SU-DHL-6 (cell line): ENCODE measurements around the gene ZBED5.

Source experiments
- H2AFZ ChIP-seq: fragments of 200-600 bp; sonication (generic); 2 replicates; pipeline ENCODE4 v1.6.1; 2014; ENCODE audit warnings: low read depth, mild to moderate bottlenecking, moderate library complexity, mixed read lengths, antibody characterized with exemption, low read length; ENCODE audit not compliant: severe bottlenecking
- H3F3A ChIP-seq: fragments of 200-600 bp; shearing (Covaris generic); 2 replicates; pipeline ENCODE4 v1.6.0; 2016; ENCODE audit warnings: antibody characterized with exemption, mild to moderate bottlenecking; ENCODE audit not compliant: insufficient read depth
- H3K27ac ChIP-seq: fragments of 200-600 bp; sonication (generic); 2 replicates; pipeline ENCODE4 v1.5.1; 2016; ENCODE audit warnings: low read depth, mild to moderate bottlenecking, low read length, moderate library complexity, mixed read lengths
- H3K27me3 ChIP-seq: fragments of 200-600 bp; sonication (generic), shearing (Covaris generic); 2 replicates; pipeline ENCODE4 v1.6.0; 2014; ENCODE audit warnings: mild to moderate bottlenecking, low read length
- H3K36me3 ChIP-seq: fragments of 200-600 bp; sonication (generic); 2 replicates; pipeline ENCODE4 v1.6.1; 2014; ENCODE audit warnings: mild to moderate bottlenecking, low read length, mixed read lengths
- H3K4me2 ChIP-seq: fragments of 300-600, 200-600 bp; shearing (Covaris generic), sonication (generic); 2 replicates; pipeline ENCODE4 v1.6.0; 2014; ENCODE audit warnings: low read length, low read depth, mild to moderate bottlenecking; ENCODE audit not compliant: poor library complexity, severe bottlenecking
- H3K4me3 ChIP-seq: fragments of 200-600 bp; sonication (generic); 2 replicates; pipeline ENCODE4 v1.5.1; 2014; ENCODE audit warnings: antibody characterized with exemption, low read length, mild to moderate bottlenecking, mixed read lengths; ENCODE audit not compliant: insufficient read depth, poor library complexity, severe bottlenecking
- H3K79me2 ChIP-seq: fragments of 200-600 bp; sonication (generic); 2 replicates; pipeline ENCODE4 v1.6.1; 2014; ENCODE audit warnings: mild to moderate bottlenecking, low read length, moderate library complexity; ENCODE audit not compliant: insufficient read depth
- H3K9ac ChIP-seq: fragments of 200-600 bp; sonication (generic); 2 replicates; pipeline ENCODE4 v1.7.0; 2014; ENCODE audit warnings: mild to moderate bottlenecking, low read length
- H3K9me2 ChIP-seq: fragments of 200-600 bp; sonication (generic); replicated peaks from 2 replicates; pipeline ENCODE4 v1.6.1; 2014; ENCODE audit warnings: low read length; ENCODE audit not compliant: insufficient read depth
- H3K9me3 ChIP-seq: fragments of 200-600 bp; sonication (generic); 2 replicates; pipeline ENCODE4 v1.6.1; 2014; ENCODE audit warnings: low read length, mixed read lengths; ENCODE audit not compliant: insufficient read depth
- H4K20me1 ChIP-seq: fragments of 200-600 bp; sonication (generic); 2 replicates; pipeline ENCODE4 v1.6.1; 2014; ENCODE audit warnings: low read depth, mild to moderate bottlenecking, antibody characterized with exemption, low read length, moderate library complexity, mixed read lengths
- EZH2phosphoT487 ChIP-seq: fragments of 200-600 bp; sonication (generic), shearing (Covaris generic); conservative IDR thresholded peaks from 2 replicates; pipeline ENCODE4 v1.6.1; 2018; ENCODE audit warnings: mild to moderate bottlenecking, antibody characterized with exemption, low read length, moderate library complexity, mixed read lengths
- TF ChIP-seq, protein P1 (sequence below): fragments of 200-600 bp; sonication (generic); IDR thresholded peaks from one replicate; pipeline ENCODE4 v1.5.1; 2017; ENCODE audit warnings: antibody characterized with exemption, mild to moderate bottlenecking, low read length, moderate library complexity; ENCODE audit not compliant: insufficient read depth, poor library complexity, severe bottlenecking

The ZBED5 gene

GRCh38 chr11:10864688-10865087, 6.8 kb upstream of the ZBED5 start:
- Histone ChIP-seq H3K27me3 (no peaks in the 10 kb centered on the region), H3K9me2 (no peaks in the 10 kb centered on the region), H3K79me2 (no peaks in the 10 kb centered on the region), H3K9ac (no peak overlapping the region), H3K9me3 (no peaks in the 10 kb centered on the region), H3K4me2 (no peak overlapping the region), H3K4me3 (no peak overlapping the region), H2AFZ (no peak overlapping the region), H3K27ac (no peak overlapping the region), H3K36me3 (no peaks in the 10 kb centered on the region), H4K20me1 (no peaks in the 10 kb centered on the region), H3F3A (peaks cover 6% of the 10 kb centered on the region; the same call in 1 of the 2 replicates)
- TF ChIP-seq EZH2phosphoT487, result no peak

DNA sequence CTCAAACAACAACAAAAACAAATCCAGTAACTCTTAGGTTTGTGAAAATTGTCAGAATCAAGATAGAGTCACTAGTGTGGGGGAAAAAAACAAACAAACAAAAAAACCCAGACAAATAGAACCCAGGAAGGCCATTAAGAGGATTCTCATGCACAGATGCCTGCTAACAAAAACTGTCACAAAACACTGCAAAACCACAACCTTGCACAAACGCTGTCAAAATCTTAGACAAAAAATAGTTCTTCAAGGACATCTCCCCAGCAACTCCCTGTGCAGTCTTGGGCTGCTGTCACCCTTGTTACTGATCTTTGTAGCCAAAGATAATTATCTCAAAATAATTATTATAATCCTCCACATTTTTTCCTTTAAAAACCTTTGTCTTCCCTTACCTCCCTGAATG, 4.6 kb upstream of the ZBED5 start:
- Histone ChIP-seq H3K27me3 (no peaks in the 10 kb centered on the region), H4K20me1 (no peaks in the 10 kb centered on the region), H3K4me2 (no peak overlapping the region), H3K9me2 (no peaks in the 10 kb centered on the region), H3K9ac (no peak overlapping the region), H3K79me2 (peaks cover 3% of the 10 kb centered on the region), H3K27ac (no peak overlapping the region), H3K9me3 (no peaks in the 10 kb centered on the region), H3F3A (0 out of 2 replicates have a peak, but pooled peaks cover 3% of the 10 kb centered on the region), H2AFZ (no peak overlapping the region), H3K4me3 (no peak overlapping the region), H3K36me3 (no peaks in the 10 kb centered on the region)
- TF ChIP-seq, protein P1, sequence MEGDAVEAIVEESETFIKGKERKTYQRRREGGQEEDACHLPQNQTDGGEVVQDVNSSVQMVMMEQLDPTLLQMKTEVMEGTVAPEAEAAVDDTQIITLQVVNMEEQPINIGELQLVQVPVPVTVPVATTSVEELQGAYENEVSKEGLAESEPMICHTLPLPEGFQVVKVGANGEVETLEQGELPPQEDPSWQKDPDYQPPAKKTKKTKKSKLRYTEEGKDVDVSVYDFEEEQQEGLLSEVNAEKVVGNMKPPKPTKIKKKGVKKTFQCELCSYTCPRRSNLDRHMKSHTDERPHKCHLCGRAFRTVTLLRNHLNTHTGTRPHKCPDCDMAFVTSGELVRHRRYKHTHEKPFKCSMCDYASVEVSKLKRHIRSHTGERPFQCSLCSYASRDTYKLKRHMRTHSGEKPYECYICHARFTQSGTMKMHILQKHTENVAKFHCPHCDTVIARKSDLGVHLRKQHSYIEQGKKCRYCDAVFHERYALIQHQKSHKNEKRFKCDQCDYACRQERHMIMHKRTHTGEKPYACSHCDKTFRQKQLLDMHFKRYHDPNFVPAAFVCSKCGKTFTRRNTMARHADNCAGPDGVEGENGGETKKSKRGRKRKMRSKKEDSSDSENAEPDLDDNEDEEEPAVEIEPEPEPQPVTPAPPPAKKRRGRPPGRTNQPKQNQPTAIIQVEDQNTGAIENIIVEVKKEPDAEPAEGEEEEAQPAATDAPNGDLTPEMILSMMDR, result no peak
- TF ChIP-seq EZH2phosphoT487, result no peak

DNA sequence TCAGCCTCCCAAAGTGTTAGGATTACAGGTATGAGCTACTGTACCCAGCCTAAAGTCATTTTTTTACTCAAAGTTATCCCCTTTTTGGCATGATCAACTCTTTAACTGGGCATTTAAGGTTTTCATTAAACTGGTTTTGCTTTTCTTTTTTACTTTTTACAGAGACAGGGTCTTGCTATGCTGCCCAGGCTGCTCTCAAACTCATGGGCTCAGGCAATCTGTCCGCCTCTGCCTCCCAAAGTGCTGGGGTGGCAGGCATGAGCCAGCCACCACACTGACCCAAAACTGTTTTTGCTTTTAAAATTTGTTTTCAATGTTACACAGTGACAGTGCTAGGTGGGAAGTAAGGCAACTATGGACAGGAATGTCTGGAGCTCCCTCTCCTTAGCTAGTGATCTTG, 3.9 kb upstream of the ZBED5 start:
- Histone ChIP-seq H3F3A (no peaks in the 10 kb centered on the region), H3K4me3 (no peak overlapping the region), H3K9ac (no peak overlapping the region), H2AFZ (no peak overlapping the region), H3K36me3 (no peaks in the 10 kb centered on the region), H3K79me2 (peaks cover 10% of the 10 kb centered on the region), H3K4me2 (no peak overlapping the region), H4K20me1 (no peaks in the 10 kb centered on the region), H3K27ac (no peak overlapping the region), H3K9me2 (no peaks in the 10 kb centered on the region), H3K27me3 (no peaks in the 10 kb centered on the region), H3K9me3 (no peaks in the 10 kb centered on the region)
- TF ChIP-seq, protein P1, result no peak
- no peak for TF ChIP-seq EZH2phosphoT487

- H3K9me3 ChIP-seq, result no peaks in the 10 kb centered on the region
- H3K4me3 ChIP-seq, result no peak overlapping the region
- no peaks in the 10 kb centered on the region for H4K20me1 ChIP-seq
- no peak for TF ChIP-seq EZH2phosphoT487
- no peaks in the 10 kb centered on the region for H3K9me2 ChIP-seq
- H3K4me2 ChIP-seq, result no peak overlapping the region
- peaks cover 17% of the 10 kb centered on the region for H3K79me2 ChIP-seq
- H3F3A ChIP-seq, result no peaks in the 10 kb centered on the region
- no peaks in the 10 kb centered on the region for H3K27me3 ChIP-seq
- H2AFZ ChIP-seq, result no peak overlapping the region
- H3K36me3 ChIP-seq, result no peaks in the 10 kb centered on the region
- no peak overlapping the region for H3K27ac ChIP-seq
- H3K9ac ChIP-seq, result no peak overlapping the region
These were observed 3.2 kb upstream of the ZBED5 start for GRCh38 chr11:10861047-10861446.
